IMR-90 (cell line): ENCODE data around the gene C1QTNF12. TPM values are rescaled to one million over a fixed set of nuclear protein-coding genes. Genes with fewer than 3 reads are reported as not detected.

Experiments used
- ATAC-seq: fragments of 200-7000 bp; cut with Tn5 transposase; 2 replicates; pipeline ENCODE4 v1.9.1; 2020; ENCODE audit warnings: low read depth, mild to moderate bottlenecking, moderate library complexity
- BruUV-seq: library from RNA; stranded (reverse); fragments of 400-500 nt; replicated peaks from 2 replicates; lab custom pipeline; 2021; lab: Mats Ljungman, UMichigan
- CTCF ChIA-PET: fragments of 300-600 bp; formaldehyde crosslinking; extraction: SDS; loops from one replicate; lab custom pipeline; 2021; ENCODE audit warnings: antibody characterized with exemption; lab: Yijun Ruan, JAX
- POLR2A ChIA-PET: fragments of 300-600 bp; sonication (Branson Sonifier 250); formaldehyde crosslinking; loops from one replicate; lab custom pipeline; 2022; ENCODE audit warnings: antibody characterized with exemption; ENCODE audit not compliant: unreplicated experiment; lab: Charles Lee
- DNase-seq: peaks from one replicate; pipeline ENCODE4 v3.0.0; 2013
- H2AFZ ChIP-seq: replicated peaks from 2 replicates; pipeline ENCODE3; 2013; ENCODE audit warnings: low read length, mild to moderate bottlenecking; ENCODE audit not compliant: poor library complexity
- H2AK5ac ChIP-seq: 2 replicates; pipeline ENCODE4 v1.6.1; 2013; ENCODE audit warnings: low read depth, low read length, inconsistent platforms
- H2AK9ac ChIP-seq: replicated peaks from 2 replicates; pipeline ENCODE3; 2013; ENCODE audit warnings: mild to moderate bottlenecking, low read depth, low read length, moderate library complexity; ENCODE audit not compliant: poor library complexity
- H2BK120ac ChIP-seq: 2 replicates; pipeline ENCODE4 v1.6.1; 2013; ENCODE audit warnings: low read depth, low read length, inconsistent platforms
- H2BK15ac ChIP-seq: 3 replicates; pipeline ENCODE4 v1.6.1; 2013; ENCODE audit warnings: low read depth, low read length, inconsistent platforms
- H2BK20ac ChIP-seq: 2 replicates; pipeline ENCODE4 v1.6.1; 2013; ENCODE audit warnings: low read depth, mild to moderate bottlenecking, inconsistent platforms, low read length, moderate library complexity
- H2BK5ac ChIP-seq: 2 replicates; pipeline ENCODE4 v1.6.1; 2013; ENCODE audit warnings: mild to moderate bottlenecking, low read depth, low read length, inconsistent platforms; ENCODE audit not compliant: poor library complexity, severe bottlenecking
- H3K14ac ChIP-seq: replicated peaks from 2 replicates; pipeline ENCODE4 v1.6.1; 2013; ENCODE audit warnings: low read depth, low read length, inconsistent platforms
- H3K18ac ChIP-seq: 2 replicates; pipeline ENCODE4 v1.6.1; 2013; ENCODE audit warnings: low read depth, low read length, control low read depth
- H3K23ac ChIP-seq: 2 replicates; pipeline ENCODE4 v1.6.1; 2013; ENCODE audit warnings: low read depth, low read length, inconsistent platforms
- H3K27ac ChIP-seq: 2 replicates; pipeline ENCODE4 v1.5.1; 2013; ENCODE audit warnings: mild to moderate bottlenecking, control low read depth, low read length; ENCODE audit not compliant: insufficient read depth
- H3K27me3 ChIP-seq: 2 replicates; pipeline ENCODE4 v1.6.1; 2013; ENCODE audit warnings: low read length; ENCODE audit not compliant: control insufficient read depth, insufficient read depth
- H3K36me3 ChIP-seq: 2 replicates; pipeline ENCODE4 v1.6.1; 2013; ENCODE audit warnings: low read length, mixed read lengths; ENCODE audit not compliant: control insufficient read depth, insufficient read depth
- H3K4ac ChIP-seq: 2 replicates; pipeline ENCODE4 v1.6.1; 2013; ENCODE audit warnings: low read depth, low read length, inconsistent platforms
- H3K4me1 ChIP-seq: 2 replicates; pipeline ENCODE4 v1.6.1; 2013; ENCODE audit warnings: low read length, mixed read lengths; ENCODE audit not compliant: control insufficient read depth, insufficient read depth
- H3K4me2 ChIP-seq: 2 replicates; pipeline ENCODE4 v1.6.1; 2013; ENCODE audit warnings: low read depth, mild to moderate bottlenecking, control low read depth, low read length, moderate library complexity
- H3K4me3 ChIP-seq: 2 replicates; pipeline ENCODE4 v1.5.1; 2013; ENCODE audit warnings: low read depth, mild to moderate bottlenecking, control low read depth, low read length, moderate library complexity; ENCODE audit not compliant: insufficient read depth
- H3K56ac ChIP-seq: 2 replicates; pipeline ENCODE4 v1.6.1; 2013; ENCODE audit warnings: low read length, inconsistent platforms; ENCODE audit not compliant: insufficient read depth; ENCODE audit errors: extremely low read depth
- H3K79me1 ChIP-seq, 2 experiments: 2 replicates each; pipeline ENCODE4 v1.6.1; 2013; ENCODE audit warnings: low read length in 2 of 2, inconsistent platforms in 1 of 2, low read depth in 1 of 2
- H3K9ac ChIP-seq: 2 replicates; pipeline ENCODE4 v1.6.1; 2013; ENCODE audit warnings: low read depth, low read length, control low read depth
- H3K9me1 ChIP-seq: 2 replicates; pipeline ENCODE4 v1.6.1; 2013; ENCODE audit warnings: low read length, inconsistent platforms; ENCODE audit not compliant: insufficient read depth
- H3K9me3 ChIP-seq: 2 replicates; pipeline ENCODE4 v1.6.1; 2013; ENCODE audit warnings: low read length; ENCODE audit not compliant: control insufficient read depth, insufficient read depth
- H4K20me1 ChIP-seq: 2 replicates; pipeline ENCODE4 v1.6.1; 2013; ENCODE audit warnings: low read length, inconsistent platforms; ENCODE audit not compliant: insufficient read depth
- H4K5ac ChIP-seq: 2 replicates; pipeline ENCODE4 v1.6.1; 2013; ENCODE audit warnings: mild to moderate bottlenecking, low read depth, low read length, control low read depth
- H4K8ac ChIP-seq, 2 experiments: 2 replicates each; pipeline ENCODE4 v1.6.1; 2013; ENCODE audit warnings: low read depth in 2 of 2, low read length in 2 of 2, control low read depth in 1 of 2, inconsistent platforms in 1 of 2
- H4K91ac ChIP-seq: 2 replicates; pipeline ENCODE4 v1.6.1; 2013; ENCODE audit warnings: low read depth, low read length, inconsistent platforms; ENCODE audit not compliant: insufficient read depth
- FOS ChIP-seq: fragments of 150-350 bp; IDR thresholded peaks from 2 replicates; pipeline ENCODE4 v1.6.1; 2016; ENCODE audit warnings: low read depth, low read length
- MAFK ChIP-seq: IDR thresholded peaks from 2 replicates; pipeline ENCODE4 v1.6.1; 2012; ENCODE audit warnings: low read depth, low read length, improper control_type of control experiment
- MXI1 ChIP-seq: IDR thresholded peaks from 2 replicates; pipeline ENCODE4 v1.6.1; 2012; ENCODE audit warnings: low read depth, mild to moderate bottlenecking, low read length, moderate library complexity, borderline replicate concordance
- POLR2A ChIP-seq: IDR thresholded peaks from 2 replicates; pipeline ENCODE4 v1.6.1; 2012; ENCODE audit warnings: mild to moderate bottlenecking, low read depth, low read length
- RCOR1 ChIP-seq: IDR thresholded peaks from 2 replicates; pipeline ENCODE4 v1.6.1; 2012; ENCODE audit warnings: mild to moderate bottlenecking, low read length, improper control_type of control experiment; ENCODE audit not compliant: insufficient replicate concordance
- WGBS, 2 experiments: methylation state at CpG; one replicate each; pipeline versions ENCODE4 v1.1.5 to v1.1.7; 2013; ENCODE audit warnings: missing lambda C conversion rate in 2 of 2; ENCODE audit not compliant: insufficient read length in 1 of 2; ENCODE audit errors: extremely low coverage in 2 of 2; 5-methylcytosine and 5-hydroxymethylcytosine counted together
- dilution Hi-C: fragments of 300-500 bp; cut with HindIII; formaldehyde crosslinking; loops from one replicate; pipeline ENCODE4 v1.14.3; 2018; ENCODE audit warnings: low sequenced_read_pairs; ENCODE audit not compliant: unreplicated experiment
- in situ Hi-C: fragments of 300-500 bp; cut with MboI; formaldehyde crosslinking; loops from 3 replicates; pipeline ENCODE4 v1.14.3; 2019; ENCODE audit warnings: low sequenced_read_pairs, inconsistent platforms, mixed read lengths
- intact Hi-C: fragments of 100-400 bp; cut with micrococcal nuclease; formaldehyde crosslinking; loops from 2 replicates; pipeline ENCODE4 v1.10.0; 2022
- polyA plus RNA-seq, 3 experiments: library from polyadenylated mRNA; depleted of rRNA; stranded (reverse); fragments of >200 nt; gene quantifications; 2 replicates each; pipeline ENCODE4 v1.2.3, GENCODE V29; 2012; ENCODE audit warnings: low replicate concordance in 1 of 3
- total RNA-seq: library from RNA; depleted of rRNA; stranded (reverse); fragments of >200 nt; gene quantifications from 2 replicates; pipeline ENCODE4 v1.2.3, GENCODE V29; 2012
- TF ChIP-seq, protein P1 (sequence below): fragments of 150-350 bp; IDR thresholded peaks from 2 replicates; pipeline ENCODE4 v1.6.1; 2016; ENCODE audit warnings: low read depth, mild to moderate bottlenecking, low read length, moderate library complexity, borderline replicate concordance

Gene C1QTNF12
- total and polyA plus RNA-seq, 2 of the 4 experiments (the other 2 are of a cell fraction), result 0.36 to 1.1 TPM

DNA sequence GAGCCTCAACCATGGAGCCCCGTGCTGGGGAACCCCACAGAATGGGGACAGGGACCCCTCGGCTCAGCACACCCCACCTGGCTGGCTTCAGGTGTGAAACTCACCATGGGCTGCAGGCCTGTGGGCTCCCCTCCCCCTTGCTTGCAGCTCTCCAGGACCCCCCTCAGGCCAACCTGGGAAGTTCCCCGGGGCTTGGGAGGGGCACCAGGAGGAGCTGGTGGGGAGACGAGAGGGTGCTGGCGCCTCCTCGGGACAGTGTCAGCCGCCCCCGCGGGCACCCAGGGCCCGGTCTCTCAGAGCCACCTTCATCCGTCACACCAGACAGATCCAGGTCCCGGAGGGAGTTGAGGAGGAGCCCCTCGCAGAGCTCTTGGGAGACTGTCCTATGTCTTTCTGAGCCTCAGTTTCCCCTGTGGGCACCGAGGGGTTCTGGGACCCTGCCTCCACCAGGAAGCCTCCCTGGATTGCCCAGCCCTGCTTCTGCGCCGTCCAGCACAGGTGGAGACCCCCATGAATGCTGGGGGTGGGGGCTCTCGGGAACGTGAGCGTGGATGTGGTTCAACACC lies 39.5 kb downstream of the C1QTNF12 start:
- Histone ChIP-seq H3K4me3 (no peak overlapping the region), H3K36me3 (no peaks in the 10 kb centered on the region), H4K91ac (no peak overlapping the region), H2AK9ac (no peak overlapping the region), H2BK5ac (no peak overlapping the region), H4K8ac (no peak overlapping the region), H3K27ac (no peak overlapping the region), H3K79me1 (no peaks in the 10 kb centered on the region), H2BK20ac (no peak overlapping the region), H3K56ac (no peak overlapping the region), H3K14ac (no peak overlapping the region), H3K27me3 (no peaks in the 10 kb centered on the region; the same call in 1 of the 2 replicates), H3K4me1 (peaks cover 12% of the 10 kb centered on the region), H2BK120ac (no peak overlapping the region), H3K4ac (no peak overlapping the region), H4K20me1 (no peaks in the 10 kb centered on the region; the same call in 1 of the 2 replicates), H3K18ac (no peak overlapping the region), H3K9ac (no peak overlapping the region), H2AK5ac (no peak overlapping the region), H4K5ac (no peak overlapping the region), H2BK15ac (no peak overlapping the region), H2AFZ (no peak overlapping the region), H3K23ac (no peak overlapping the region), H3K9me3 (no peaks in the 10 kb centered on the region), H3K4me2 (no peak overlapping the region), H3K9me1 (no peaks in the 10 kb centered on the region)
- ATAC-seq (no peak), DNase-seq (no peak)
- BruUV-seq, result no TSS peak
- dilution Hi-C loops, result no loop called here
- in situ Hi-C loops, result no loop called here
- CTCF ChIA-PET, result no interaction called here
- TF ChIP-seq POLR2A, result no peak
- TF ChIP-seq, protein P1, sequence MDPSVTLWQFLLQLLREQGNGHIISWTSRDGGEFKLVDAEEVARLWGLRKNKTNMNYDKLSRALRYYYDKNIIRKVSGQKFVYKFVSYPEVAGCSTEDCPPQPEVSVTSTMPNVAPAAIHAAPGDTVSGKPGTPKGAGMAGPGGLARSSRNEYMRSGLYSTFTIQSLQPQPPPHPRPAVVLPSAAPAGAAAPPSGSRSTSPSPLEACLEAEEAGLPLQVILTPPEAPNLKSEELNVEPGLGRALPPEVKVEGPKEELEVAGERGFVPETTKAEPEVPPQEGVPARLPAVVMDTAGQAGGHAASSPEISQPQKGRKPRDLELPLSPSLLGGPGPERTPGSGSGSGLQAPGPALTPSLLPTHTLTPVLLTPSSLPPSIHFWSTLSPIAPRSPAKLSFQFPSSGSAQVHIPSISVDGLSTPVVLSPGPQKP, result no peak
- TF ChIP-seq FOS, result no peak
- TF ChIP-seq MAFK, result no peak
- TF ChIP-seq RCOR1, result no peak
- TF ChIP-seq MXI1, result no peak
- intact Hi-C loops, result no loop called here
- no CpG with 5 or more reads among the region's 19 CpGs for WGBS, 2 experiments
- POLR2A ChIA-PET, result no interaction called here
